Ovary (tissue), 3 donors: Measurements from ENCODE around the gene DNAAF2.

Source experiments
- POLR2A ChIP-seq: fragments of 450-650 bp; IDR thresholded peaks from one replicate; pipeline ENCODE4 v1.6.1; 2017; ENCODE audit warnings: antibody characterized with exemption, mild to moderate bottlenecking, moderate library complexity
- TF ChIP-seq, protein P1 (sequence below), 3 donors: fragments of 450-650 bp in 2 of 3; fragments of 200-600 bp in 1 of 3; IDR thresholded peaks; one replicate each; pipeline versions ENCODE4 v1.5.1 to v1.8.0; 2016 to 2022; ENCODE audit warnings: antibody characterized with exemption in 3 of 3, mild to moderate bottlenecking in 1 of 3
- donor health status: DM: no; HTN: no; CAD: no.

DNA sequence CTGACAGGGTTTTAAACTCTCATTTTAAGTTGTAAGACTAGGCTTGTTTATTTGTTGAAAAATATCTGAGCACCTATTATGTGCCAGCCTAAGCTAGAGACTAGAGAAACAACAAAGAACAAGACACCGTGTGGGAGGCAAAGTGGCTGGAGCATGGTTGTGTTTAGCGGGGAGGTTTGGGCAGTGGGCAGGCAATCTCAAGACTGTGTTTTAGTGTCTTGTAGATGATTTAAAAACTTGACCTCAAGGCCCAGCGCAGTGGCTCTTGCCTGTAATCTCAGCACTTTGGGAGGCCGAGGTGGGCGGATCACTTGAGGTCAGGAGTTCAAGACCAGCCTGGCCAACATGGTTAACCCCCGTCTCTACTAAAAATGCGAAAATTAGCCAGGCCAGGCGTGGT, 22.4 kb downstream of the DNAAF2 start:
- TF ChIP-seq, protein P1, sequence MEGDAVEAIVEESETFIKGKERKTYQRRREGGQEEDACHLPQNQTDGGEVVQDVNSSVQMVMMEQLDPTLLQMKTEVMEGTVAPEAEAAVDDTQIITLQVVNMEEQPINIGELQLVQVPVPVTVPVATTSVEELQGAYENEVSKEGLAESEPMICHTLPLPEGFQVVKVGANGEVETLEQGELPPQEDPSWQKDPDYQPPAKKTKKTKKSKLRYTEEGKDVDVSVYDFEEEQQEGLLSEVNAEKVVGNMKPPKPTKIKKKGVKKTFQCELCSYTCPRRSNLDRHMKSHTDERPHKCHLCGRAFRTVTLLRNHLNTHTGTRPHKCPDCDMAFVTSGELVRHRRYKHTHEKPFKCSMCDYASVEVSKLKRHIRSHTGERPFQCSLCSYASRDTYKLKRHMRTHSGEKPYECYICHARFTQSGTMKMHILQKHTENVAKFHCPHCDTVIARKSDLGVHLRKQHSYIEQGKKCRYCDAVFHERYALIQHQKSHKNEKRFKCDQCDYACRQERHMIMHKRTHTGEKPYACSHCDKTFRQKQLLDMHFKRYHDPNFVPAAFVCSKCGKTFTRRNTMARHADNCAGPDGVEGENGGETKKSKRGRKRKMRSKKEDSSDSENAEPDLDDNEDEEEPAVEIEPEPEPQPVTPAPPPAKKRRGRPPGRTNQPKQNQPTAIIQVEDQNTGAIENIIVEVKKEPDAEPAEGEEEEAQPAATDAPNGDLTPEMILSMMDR (IDR thresholded peaks at IDR 0.05) = no peak
- TF ChIP-seq POLR2A = no peak
